Heart right ventricle (tissue), 16 donors: ENCODE measurements around the gene COX4I1. TPM values are rescaled to one million over a fixed set of nuclear protein-coding genes. Genes with fewer than 3 reads are reported as not detected.
"Not testable (repeated sequence)": the region's sequence is repeated elsewhere in the genome, so short reads cannot be mapped to it uniquely, and the experiment has no call there.

ENCODE experiments used
- ATAC-seq, 8 donors: fragments of 200-7000 bp; cut with Tn5 transposase; one replicate each; pipeline ENCODE4 v1.9.1; 2020; ENCODE audit warnings: mild to moderate bottlenecking in 8 of 8, moderate library complexity in 8 of 8, moderate number of reproducible peaks in 1 of 8
- DNase-seq, 2 donors: peaks; one replicate each; pipeline ENCODE4 v3.0.0-alpha.2; 2020
- H3K27ac ChIP-seq, 10 donors: fragments of 200-600 bp; sonication (generic) in 2 of 10; one replicate each; pipeline versions ENCODE4 v1.5.0 to v1.8.0; 2020 to 2022; ENCODE audit warnings: mild to moderate bottlenecking in 3 of 10
- H3K27me3 ChIP-seq, 7 donors: fragments of 200-600 bp; one replicate each; pipeline ENCODE4 v1.8.0; 2021 to 2022; ENCODE audit warnings: mild to moderate bottlenecking in 2 of 7
- H3K36me3 ChIP-seq, 9 donors: fragments of 200-600 bp; sonication (generic) in 1 of 9; one replicate each; pipeline versions ENCODE4 v1.5.0 to v1.8.0; 2020 to 2022; ENCODE audit warnings: mild to moderate bottlenecking in 2 of 9
- H3K4me1 ChIP-seq, 9 donors: fragments of 200-600 bp; sonication (generic) in 1 of 9; one replicate each; pipeline versions ENCODE4 v1.5.0 to v1.8.0; 2020 to 2022; ENCODE audit warnings: mild to moderate bottlenecking in 4 of 9
- H3K4me3 ChIP-seq, 10 donors: fragments of 200-600 bp; sonication (generic) in 2 of 10; one replicate each; pipeline versions ENCODE4 v1.5.0 to v1.8.0; 2020 to 2022; ENCODE audit warnings: mild to moderate bottlenecking in 7 of 10, moderate library complexity in 2 of 10
- H3K9me3 ChIP-seq, 11 donors: fragments of 200-600 bp in 10 of 11; sonication (generic) in 2 of 11; one replicate each; pipeline versions ENCODE4 v1.5.0 to v1.8.0; 2013 to 2022; ENCODE audit warnings: mild to moderate bottlenecking in 2 of 11, control low read depth in 1 of 11, moderate library complexity in 1 of 11
- WGBS, 2 donors: extraction: QIAGEN DNeasy Blood & Tissue Kit; methylation state at CpG; one replicate each; pipeline ENCODE4 v1.1.7; 2013; ENCODE audit warnings: inconsistent platforms in 1 of 2; 5-methylcytosine and 5-hydroxymethylcytosine counted together
- intact Hi-C, 10 donors: fragments of 100-400 bp; cut with DNase I; formaldehyde crosslinking; loops; one replicate each; pipeline versions ENCODE4 v1.11.1 to v1.14.2; 2022
- polyA plus RNA-seq, 2 donors: library from polyadenylated mRNA; stranded (reverse); fragments of 200-250 nt; gene quantifications; one replicate each; pipeline ENCODE4 v1.2.3, GENCODE V29; 2013
- total RNA-seq, 10 donors: library from RNA; stranded (reverse); fragmentation: NEBNext Ultra II Directional in 3 of 10; extraction: Animal tissue kit (Norgen Biotek cat#: 25700) in 3 of 10; gene quantifications; one replicate each; pipeline versions ENCODE4 v1.2.1 to v1.2.4, GENCODE V29; 2021 to 2023
- TF ChIP-seq, protein P1 (sequence below), 9 donors: fragments of 200-600 bp; sonication (generic) in 2 of 9; IDR thresholded peaks; one replicate each; pipeline versions ENCODE4 v1.5.0 to v1.8.0; 2021 to 2022; ENCODE audit warnings: antibody characterized with exemption in 9 of 9, mild to moderate bottlenecking in 5 of 9, moderate library complexity in 1 of 9
- donor health status: Arrhythmogenic right ventricular cardiomyopathy.
- donor health status: ischemic (EF 13 %, LVEDD 7.1; RV severe dilation, severe dysfunction).
- donor health status: healthy with polysubstance abuse.
- donor health status: DM: no; HTN: yes; CAD: no.
- donor health status: DM: no; HTN: no; CAD: no.
- donor health status: ischemic (EF 25% LVEDD 6.9; RV normal size, moderate dysfunction).
- donor health status: ischemic (EF 25% LVEDD 5.7; RV mildly dilated, moderate dysfunction).
- donor health status: healthy.
- donor health status: DM: yes; HTN: yes; CAD: no.
- donor health status: Ischemic cardiomyopathy.
- donor health status: ischemic (EF 35%, LVEDD 5.7; RV mildly dilated, moderate dysfunction).
- donor health status: nonischemic (EF 11% LVEDD 7.7; RV severe dilation, severe dysfunction).
- donor health status: DM: yes; HTN: yes; CAD: no.
- donor health status: PGD.
- donor health status: ischemic (EF 29% LVEDD 5.4; RV normal size, mild dysfunction).
- donor health status: nonischemic (EF 23%, LVEDD 6.1; RV moderate dilation, normal function).

The COX4I1 gene
- total and polyA plus RNA-seq, 12 donors = 1,221 to 4,942 (median 1,955) TPM

DNA sequence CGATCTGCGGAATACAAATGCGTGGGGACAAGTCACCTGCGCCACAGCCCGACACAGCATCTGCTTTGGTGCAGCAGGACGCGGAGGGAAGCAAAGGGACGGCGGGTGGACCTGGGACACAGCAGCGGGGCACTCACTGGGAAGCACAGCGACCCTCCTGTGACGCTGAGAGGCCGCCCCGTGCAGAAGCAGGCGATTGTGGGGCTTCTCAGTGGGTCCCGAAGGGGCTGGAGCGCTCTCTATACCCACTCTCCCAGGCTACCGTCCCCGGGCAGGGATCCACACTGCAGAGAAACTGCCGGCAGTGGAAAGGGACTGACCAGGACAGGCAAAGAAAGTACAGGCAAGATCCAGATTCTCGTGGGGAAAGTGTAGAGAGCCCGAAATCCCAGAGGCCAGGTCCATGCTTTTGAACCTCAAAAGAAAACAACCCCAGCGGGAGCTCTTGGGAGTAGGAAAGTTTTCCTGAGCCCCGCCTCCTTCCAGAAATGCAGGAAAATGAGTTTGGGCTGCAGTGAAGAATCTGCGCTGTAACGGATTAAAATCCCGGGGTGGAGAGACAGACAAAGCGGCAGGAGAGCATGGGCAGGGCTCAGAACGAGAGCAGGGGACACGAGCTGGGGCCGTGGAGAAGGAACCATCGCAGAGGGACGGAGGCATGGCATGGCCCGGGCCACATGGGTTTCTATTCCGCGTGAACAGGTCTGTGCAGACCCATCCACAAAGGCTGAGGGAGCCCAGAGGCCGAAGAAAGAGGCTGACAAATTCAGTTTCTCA lies 12.7 kb downstream of the COX4I1 start:
- Histone ChIP-seq H3K4me1 (no peaks in the 10 kb centered on the region), H3K36me3 (peaks cover 0 to 2% (median under 1%) of the 10 kb centered on the region in 9 donors), H3K27ac (no peak overlapping the region), H3K4me3 (no peak overlapping the region), H3K27me3 (peaks cover 0 to 47% (median 32%) of the 10 kb centered on the region in 7 donors), H3K9me3 (no peaks in the 10 kb centered on the region)
- DNase-seq (no peak), ATAC-seq (peak in 1 of 8 donors; percentile 6)
- TF ChIP-seq, protein P1, sequence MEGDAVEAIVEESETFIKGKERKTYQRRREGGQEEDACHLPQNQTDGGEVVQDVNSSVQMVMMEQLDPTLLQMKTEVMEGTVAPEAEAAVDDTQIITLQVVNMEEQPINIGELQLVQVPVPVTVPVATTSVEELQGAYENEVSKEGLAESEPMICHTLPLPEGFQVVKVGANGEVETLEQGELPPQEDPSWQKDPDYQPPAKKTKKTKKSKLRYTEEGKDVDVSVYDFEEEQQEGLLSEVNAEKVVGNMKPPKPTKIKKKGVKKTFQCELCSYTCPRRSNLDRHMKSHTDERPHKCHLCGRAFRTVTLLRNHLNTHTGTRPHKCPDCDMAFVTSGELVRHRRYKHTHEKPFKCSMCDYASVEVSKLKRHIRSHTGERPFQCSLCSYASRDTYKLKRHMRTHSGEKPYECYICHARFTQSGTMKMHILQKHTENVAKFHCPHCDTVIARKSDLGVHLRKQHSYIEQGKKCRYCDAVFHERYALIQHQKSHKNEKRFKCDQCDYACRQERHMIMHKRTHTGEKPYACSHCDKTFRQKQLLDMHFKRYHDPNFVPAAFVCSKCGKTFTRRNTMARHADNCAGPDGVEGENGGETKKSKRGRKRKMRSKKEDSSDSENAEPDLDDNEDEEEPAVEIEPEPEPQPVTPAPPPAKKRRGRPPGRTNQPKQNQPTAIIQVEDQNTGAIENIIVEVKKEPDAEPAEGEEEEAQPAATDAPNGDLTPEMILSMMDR (IDR thresholded peaks at IDR 0.05) = no peak
- intact Hi-C loops = loop anchor here in 1 of 10 donors (10.0 kb wide), 1 partner anchor 703 kb away; the partner anchor contains the start of gene FOXF1
- 38 to 43% methylated on average over 37 of the region's 37 CpGs for WGBS, 2 donors

DNA sequence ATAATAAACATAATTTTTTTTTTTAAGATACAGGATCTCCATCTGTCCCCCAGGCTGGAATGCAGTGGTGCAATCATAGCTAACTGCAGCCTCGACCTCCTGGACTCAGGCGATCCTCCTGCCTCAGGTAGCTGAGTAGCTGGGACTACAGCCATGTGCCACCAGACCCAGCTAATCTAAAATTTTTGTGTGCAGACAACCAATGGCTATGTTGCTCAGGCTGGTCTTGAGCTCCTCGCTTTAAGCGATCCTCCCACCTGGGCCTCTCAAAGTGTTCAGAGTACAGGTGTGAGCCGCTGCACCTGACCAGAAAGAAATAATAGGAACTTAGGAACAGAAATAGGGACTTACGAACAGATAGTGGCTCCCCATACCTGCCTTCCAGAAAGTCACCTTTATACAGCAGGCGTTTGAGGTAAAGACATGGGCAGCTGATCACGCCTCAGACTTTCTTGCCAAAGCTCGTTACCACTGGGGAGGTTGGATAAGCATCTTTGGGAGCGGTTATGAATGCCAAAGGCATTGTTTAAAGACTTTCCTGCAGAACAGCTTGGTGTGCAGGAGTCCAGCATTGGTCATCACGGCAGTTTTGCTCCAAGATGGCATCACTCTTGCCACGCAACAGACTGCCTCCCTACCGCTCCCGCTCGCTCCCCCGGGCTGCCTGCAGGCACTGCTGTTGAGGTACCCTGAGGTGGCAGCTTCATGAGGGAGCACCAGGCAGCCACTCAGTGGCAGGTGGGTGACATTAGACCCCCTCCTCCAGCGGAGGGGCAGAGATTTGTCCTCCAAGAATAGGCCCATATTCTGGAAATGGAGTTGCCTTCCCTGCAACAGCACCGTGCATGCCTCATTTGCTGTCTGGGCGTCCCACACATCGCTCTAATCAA lies 13.6 kb downstream of the COX4I1 start:
- Histone ChIP-seq H3K9me3 (no peaks in the 10 kb centered on the region), H3K4me1 (no peaks in the 10 kb centered on the region), H3K27ac (no peak overlapping the region), H3K27me3 (peaks cover 0 to 56% (median 36%) of the 10 kb centered on the region in 7 donors), H3K4me3 (no peak overlapping the region), H3K36me3 (no peaks in the 10 kb centered on the region)
- no peak for ATAC-seq
- intact Hi-C loops = loop anchor here in 1 of 10 donors (10.0 kb wide), 1 partner anchor 702 kb away; the partner anchor contains the start of gene FOXF1
- 86 to 87% methylated on average over 20 of the region's 20 CpGs for WGBS, 2 donors
- no peak for DNase-seq
- TF ChIP-seq, protein P1 (IDR thresholded peaks at IDR 0.05) = no peak

DNA sequence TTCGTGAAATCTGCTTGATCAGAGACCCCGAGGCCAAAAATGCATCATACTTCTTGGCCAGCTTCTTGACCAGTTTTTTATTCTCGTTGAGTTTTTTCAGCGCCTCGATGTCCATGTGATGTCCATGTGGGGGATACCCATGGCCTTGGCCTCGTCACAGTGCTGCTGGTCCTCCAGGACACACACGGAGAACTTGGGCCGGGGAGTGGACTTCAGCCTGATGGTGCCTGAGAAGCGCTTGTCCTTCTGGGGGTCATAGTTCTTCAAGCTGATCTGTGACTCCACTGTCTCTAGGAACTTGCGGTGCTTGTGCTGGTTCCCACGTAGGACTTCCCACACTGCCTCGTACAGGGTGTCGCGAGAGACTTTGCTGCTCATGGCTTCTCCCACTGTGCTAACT lies 16.7 kb downstream of the COX4I1 start:
- Histone ChIP-seq H3K4me3 (no peak overlapping the region), H3K36me3 (no peaks in the 10 kb centered on the region), H3K9me3 (no peaks in the 10 kb centered on the region), H3K4me1 (peaks cover 0 to 5% (median 0%) of the 10 kb centered on the region in 9 donors), H3K27ac (no peak overlapping the region), H3K27me3 (peaks cover 0 to 75% (median 48%) of the 10 kb centered on the region in 7 donors)
- no peak for ATAC-seq
- intact Hi-C loops = loop anchor here in 1 of 10 donors (10.0 kb wide), 1 partner anchor 699 kb away; the partner anchor contains the start of gene FOXF1
- WGBS, 2 donors = 91 to 93% methylated on average over 14 of the region's 14 CpGs
- TF ChIP-seq, protein P1 (IDR thresholded peaks at IDR 0.05) = no peak
- DNase-seq = no peak

DNA sequence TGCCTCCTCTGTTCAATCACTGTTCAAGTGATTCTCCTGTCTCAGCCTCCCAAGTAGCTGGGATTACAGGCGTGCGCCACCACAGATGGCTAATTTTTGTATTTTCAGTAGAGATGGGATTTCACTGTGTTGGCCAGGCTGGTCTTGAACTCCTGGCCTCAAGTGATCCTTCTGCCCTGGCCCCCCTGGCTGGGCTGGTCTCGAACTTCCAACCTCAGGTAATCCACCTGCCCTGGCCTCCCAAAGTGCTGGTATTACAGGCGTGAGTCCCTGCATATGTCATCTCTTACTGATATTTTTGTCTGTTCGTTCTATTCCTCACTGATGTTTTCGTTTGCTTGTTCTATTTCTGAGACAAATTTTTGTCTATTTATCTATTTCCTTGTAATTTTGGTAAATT lies 17.7 kb downstream of the COX4I1 start:
- not testable (repeated sequence) for DNase-seq, H3K9me3 ChIP-seq, H3K4me3 ChIP-seq, ATAC-seq, H3K27ac ChIP-seq, H3K36me3 ChIP-seq
- H3K27me3 ChIP-seq = peaks cover 0 to 68% (median 42%) of the 10 kb centered on the region in 7 donors
- intact Hi-C loops = loop anchor here in 1 of 10 donors (10.0 kb wide), 1 partner anchor 698 kb away; the partner anchor contains the start of gene FOXF1
- 87 to 92% methylated on average over 6 of the region's 6 CpGs for WGBS, 2 donors
- peaks cover 0 to 11% (median 0%) of the 10 kb centered on the region in 9 donors for H3K4me1 ChIP-seq
